Glutamatergic neuron (in vitro differentiated cells): ENCODE measurements around the gene SVIL. TPM values are rescaled to one million over a fixed set of nuclear protein-coding genes. Genes with fewer than 3 reads are reported as not detected.
"Not testable (repeated sequence)": the region's sequence is repeated elsewhere in the genome, so short reads cannot be mapped to it uniquely, and the experiment has no call there.

Source experiments
- DNase-seq: peaks from one replicate; pipeline ENCODE4 v3.0.0; 2022
- H3K27ac Mint-ChIP-seq: one replicate; pipeline ENCODE4 v1.8.0; 2020; ENCODE audit warnings: mild to moderate bottlenecking, mixed read lengths, inconsistent platforms; ENCODE audit not compliant: unreplicated experiment
- H3K27me3 Mint-ChIP-seq: one replicate; pipeline ENCODE4 v1.8.0; 2020; ENCODE audit warnings: mild to moderate bottlenecking, moderate library complexity, mixed read lengths, inconsistent platforms; ENCODE audit not compliant: unreplicated experiment
- H3K36me3 Mint-ChIP-seq: one replicate; pipeline ENCODE4 v1.8.0; 2020; ENCODE audit warnings: mild to moderate bottlenecking, mixed read lengths, inconsistent platforms; ENCODE audit not compliant: unreplicated experiment
- H3K4me1 Mint-ChIP-seq: one replicate; pipeline ENCODE4 v1.8.0; 2020; ENCODE audit warnings: mild to moderate bottlenecking, low read depth, mixed read lengths, inconsistent platforms; ENCODE audit not compliant: unreplicated experiment
- H3K4me3 Mint-ChIP-seq: one replicate; pipeline ENCODE4 v1.8.0; 2020; ENCODE audit warnings: mild to moderate bottlenecking, mixed read lengths, inconsistent platforms; ENCODE audit not compliant: unreplicated experiment
- H3K9me3 Mint-ChIP-seq: one replicate; pipeline ENCODE4 v1.8.0; 2020; ENCODE audit warnings: mild to moderate bottlenecking, moderate library complexity, mixed read lengths, inconsistent platforms; ENCODE audit not compliant: unreplicated experiment
- CTCF ChIP-seq: fragments of 200-600 bp; sonication (generic); IDR thresholded peaks from one replicate; pipeline ENCODE4 v1.5.0; 2021; ENCODE audit not compliant: partially characterized antibody, unreplicated experiment
- total RNA-seq: library from RNA; stranded (reverse); fragmentation: NEBNext Ultra II Directional; extraction: Animal tissue kit (Norgen Biotek cat#: 25700); gene quantifications from one replicate; pipeline ENCODE4 v1.2.1, GENCODE V29; 2021; ENCODE audit not compliant: unreplicated experiment

SVIL gene
- total RNA-seq, 1 donor from 2014 or later: 117 TPM

- H3K27me3 Mint-ChIP-seq: no peaks in the 10 kb centered on the region
- H3K9me3 Mint-ChIP-seq: peaks cover 3% of the 10 kb centered on the region
- no peak overlapping the region for H3K4me3 Mint-ChIP-seq
- peaks cover 23% of the 10 kb centered on the region for H3K4me1 Mint-ChIP-seq
- H3K36me3 Mint-ChIP-seq: no peaks in the 10 kb centered on the region
- no peak overlapping the region for H3K27ac Mint-ChIP-seq
- no peak for DNase-seq
- TF ChIP-seq CTCF: no peak
Observed at GRCh38 chr10:29563420-29564035, 71.2 kb downstream of the SVIL start.

- H3K4me3 Mint-ChIP-seq, H3K27me3 Mint-ChIP-seq, H3K36me3 Mint-ChIP-seq, H3K9me3 Mint-ChIP-seq, DNase-seq, H3K27ac Mint-ChIP-seq: not testable (repeated sequence)
- peaks cover 21% of the 10 kb centered on the region for H3K4me1 Mint-ChIP-seq
Observed at GRCh38 chr10:29563006-29563405, 71.8 kb downstream of the SVIL start.

DNA sequence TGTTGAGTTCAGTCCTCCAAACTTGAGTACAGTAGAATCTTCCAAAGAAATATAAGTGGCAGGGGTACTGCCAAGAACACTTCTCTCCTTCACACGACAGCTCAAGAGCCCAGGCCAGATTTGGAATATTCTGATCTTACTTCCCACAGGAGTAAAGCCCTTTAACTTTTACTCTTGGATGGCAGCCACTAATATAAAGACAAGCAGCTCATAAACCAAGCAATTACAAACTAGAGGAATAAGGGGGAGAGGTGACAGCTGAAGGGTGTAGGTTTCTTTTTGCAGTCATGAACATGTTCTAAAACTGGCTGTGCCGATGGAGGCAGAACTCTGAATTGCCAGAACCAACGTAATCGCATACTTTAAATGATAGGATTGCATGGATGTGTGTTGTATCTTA is 74.8 kb downstream of the SVIL start:
- no peak for DNase-seq
- Mint-ChIP-seq H3K4me1 (peaks cover 8% of the 10 kb centered on the region), H3K36me3 (no peaks in the 10 kb centered on the region), H3K27ac (no peak overlapping the region), H3K9me3 (no peaks in the 10 kb centered on the region), H3K4me3 (no peak overlapping the region), H3K27me3 (no peaks in the 10 kb centered on the region)
- no peak for TF ChIP-seq CTCF

DNA sequence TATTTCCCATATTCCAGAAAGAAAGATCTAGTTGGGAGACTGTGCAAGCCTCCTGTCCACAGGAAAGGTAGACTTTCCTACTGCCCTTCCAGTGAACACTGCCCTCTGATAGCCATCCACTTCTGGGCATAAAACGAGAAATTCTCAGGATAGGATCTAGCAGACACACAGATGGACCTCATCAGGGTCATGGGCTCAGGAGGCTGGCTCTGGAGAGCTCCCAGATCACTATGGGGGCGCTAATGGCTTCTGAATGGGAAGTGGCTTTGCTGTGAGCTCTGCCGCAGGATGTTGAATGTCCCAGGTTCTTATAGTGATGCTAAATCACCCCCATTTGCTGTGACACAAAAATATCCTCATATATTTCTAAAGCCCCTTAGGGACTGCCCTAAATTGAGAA is 77.1 kb downstream of the SVIL start:
- DNase-seq: no peak
- H3K9me3 Mint-ChIP-seq: no peaks in the 10 kb centered on the region
- TF ChIP-seq CTCF: no peak
- peaks cover 8% of the 10 kb centered on the region for H3K4me1 Mint-ChIP-seq
- no peaks in the 10 kb centered on the region for H3K36me3 Mint-ChIP-seq
- no peak overlapping the region for H3K4me3 Mint-ChIP-seq
- no peaks in the 10 kb centered on the region for H3K27me3 Mint-ChIP-seq
- no peak overlapping the region for H3K27ac Mint-ChIP-seq

DNA sequence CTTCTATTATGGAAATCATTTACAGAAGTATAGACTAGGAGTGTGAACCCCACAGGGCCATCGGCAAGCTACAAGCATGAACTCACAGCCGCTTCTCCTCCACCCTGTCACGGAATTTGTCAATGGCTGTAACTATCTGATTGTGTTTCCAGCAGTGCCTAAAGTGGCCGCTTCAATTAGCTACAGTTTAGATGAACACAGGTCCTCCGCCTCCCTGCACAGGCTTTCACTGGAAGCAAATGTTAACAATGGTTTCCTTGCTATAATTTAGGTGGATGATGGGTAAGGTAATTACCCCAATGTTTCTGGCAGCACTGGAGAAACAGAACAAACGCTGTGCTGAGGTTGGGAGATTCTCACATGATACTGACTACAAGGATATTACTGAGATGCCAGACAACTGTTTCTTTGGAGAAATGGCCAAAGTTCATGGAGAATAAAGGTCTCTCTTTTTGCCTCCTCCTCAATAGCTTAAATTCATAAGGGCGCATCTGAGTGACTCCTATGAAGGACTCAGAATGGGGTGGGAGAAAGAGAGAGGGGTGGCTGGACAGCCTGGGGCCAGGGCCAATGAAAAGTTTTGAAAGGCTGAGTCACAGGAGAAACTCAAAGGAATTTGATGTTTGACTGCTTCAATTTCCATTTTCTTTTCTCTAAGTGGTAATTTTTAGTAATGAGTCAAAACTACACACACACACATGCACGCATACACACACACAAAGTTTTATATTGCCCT is 78.9 kb downstream of the SVIL start:
- Mint-ChIP-seq H3K4me1 (peaks cover 3% of the 10 kb centered on the region), H3K36me3 (peaks cover 6% of the 10 kb centered on the region), H3K4me3 (no peak overlapping the region), H3K27me3 (peaks cover 2% of the 10 kb centered on the region), H3K27ac (no peak overlapping the region), H3K9me3 (no peaks in the 10 kb centered on the region)
- no peak for DNase-seq
- no peak for TF ChIP-seq CTCF
